ENCODE measurements around the gene CPA1. TPM values are rescaled to one million over a fixed set of nuclear protein-coding genes. Genes with fewer than 3 reads are reported as not detected.

CPA1 gene
- polyA plus RNA-seq, 1 donor (not counting 4 experiments of a cell fraction or from before 2014, with no cell fraction given), result not detected

DNA sequence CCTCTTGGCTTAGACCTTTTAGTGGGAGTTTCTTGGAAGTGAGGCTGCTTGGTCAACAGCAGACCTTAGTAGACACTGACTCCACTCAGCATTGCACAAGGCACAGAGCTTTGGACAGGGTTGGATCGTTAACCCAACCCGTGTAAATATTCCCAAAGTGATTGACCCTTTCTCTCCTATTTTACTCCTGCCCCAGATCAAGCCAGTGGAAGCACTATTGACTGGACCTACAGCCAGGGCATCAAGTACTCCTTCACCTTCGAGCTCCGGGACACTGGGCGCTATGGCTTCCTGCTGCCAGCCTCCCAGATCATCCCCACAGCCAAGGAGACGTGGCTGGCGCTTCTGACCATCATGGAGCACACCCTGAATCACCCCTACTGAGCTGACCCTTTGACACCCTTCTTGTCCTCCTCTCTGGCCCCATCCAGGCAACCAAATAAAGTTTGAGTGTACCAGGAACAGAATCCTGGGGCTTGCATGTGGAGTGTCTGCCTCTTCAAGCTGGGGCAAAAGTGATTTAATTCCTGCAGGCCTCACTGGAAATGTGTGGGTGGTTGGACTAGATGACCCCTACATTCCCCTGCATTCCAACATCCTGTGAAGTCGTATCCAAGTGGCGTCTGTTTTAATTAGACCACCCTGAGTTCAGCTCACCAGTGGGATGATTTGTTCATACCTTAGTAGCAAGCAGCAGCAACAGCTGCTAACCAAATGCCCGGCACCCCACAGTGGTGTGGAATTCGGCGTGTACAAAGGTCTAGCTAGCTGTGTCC is 7.5 kb downstream of the CPA1 start:
- H3K27ac ChIP-seq (ENCODE audit: control insufficient read depth, insufficient read depth, low read length), result no peak overlapping the region
- no peak overlapping the region for H3K4me2 ChIP-seq (ENCODE audit: control insufficient read depth, extremely low read depth, insufficient read depth, low read depth, low read length)
- no peaks in the 10 kb centered on the region for H4K20me1 ChIP-seq (ENCODE audit: control insufficient read depth, extremely low read depth, insufficient read depth, low read length)
- H3K27me3 ChIP-seq (ENCODE audit: control insufficient read depth, extremely low read depth, insufficient read depth, low read length), result no peaks in the 10 kb centered on the region
- dilution Hi-C loops (cut with MboI; ENCODE audit: extremely low pct_ligation_motif_present, low sequenced_read_pairs), result no loop called here
- H3K36me3 ChIP-seq (ENCODE audit: control insufficient read depth in 2 of 2, extremely low read depth in 1 of 2, insufficient read depth in 2 of 2, low read length in 2 of 2), result no peaks in the 10 kb centered on the region
- TF ChIP-seq EZH2 (IDR thresholded peaks at IDR 0.05; ENCODE audit: low read length), result no peak
- TF ChIP-seq, protein P1, sequence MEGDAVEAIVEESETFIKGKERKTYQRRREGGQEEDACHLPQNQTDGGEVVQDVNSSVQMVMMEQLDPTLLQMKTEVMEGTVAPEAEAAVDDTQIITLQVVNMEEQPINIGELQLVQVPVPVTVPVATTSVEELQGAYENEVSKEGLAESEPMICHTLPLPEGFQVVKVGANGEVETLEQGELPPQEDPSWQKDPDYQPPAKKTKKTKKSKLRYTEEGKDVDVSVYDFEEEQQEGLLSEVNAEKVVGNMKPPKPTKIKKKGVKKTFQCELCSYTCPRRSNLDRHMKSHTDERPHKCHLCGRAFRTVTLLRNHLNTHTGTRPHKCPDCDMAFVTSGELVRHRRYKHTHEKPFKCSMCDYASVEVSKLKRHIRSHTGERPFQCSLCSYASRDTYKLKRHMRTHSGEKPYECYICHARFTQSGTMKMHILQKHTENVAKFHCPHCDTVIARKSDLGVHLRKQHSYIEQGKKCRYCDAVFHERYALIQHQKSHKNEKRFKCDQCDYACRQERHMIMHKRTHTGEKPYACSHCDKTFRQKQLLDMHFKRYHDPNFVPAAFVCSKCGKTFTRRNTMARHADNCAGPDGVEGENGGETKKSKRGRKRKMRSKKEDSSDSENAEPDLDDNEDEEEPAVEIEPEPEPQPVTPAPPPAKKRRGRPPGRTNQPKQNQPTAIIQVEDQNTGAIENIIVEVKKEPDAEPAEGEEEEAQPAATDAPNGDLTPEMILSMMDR (optimal IDR thresholded peaks at IDR 0.05 in 1 of 3, IDR thresholded peaks at IDR 0.05 in 1 of 3, conservative IDR thresholded peaks at IDR 0.05 in 1 of 3; ENCODE audit: extremely low read depth in 1 of 3, insufficient read depth in 2 of 3, low read length in 3 of 3), result no peak
- no peaks in the 10 kb centered on the region for H3K9me1 ChIP-seq (ENCODE audit: control insufficient read depth, extremely low read depth, insufficient read depth, low read length)
- no peak for DNase-seq (ENCODE audit: low read depth, low spot score)
- no peak for FAIRE-seq
- H3K4me3 ChIP-seq (ENCODE audit: control insufficient read depth in 2 of 3, extremely low read depth in 1 of 3, insufficient read depth in 2 of 3, low read depth in 1 of 3, low read length in 3 of 3), result no peak overlapping the region
- H3K9me3 ChIP-seq (ENCODE audit: control insufficient read depth, low read depth, low read length), result no peaks in the 10 kb centered on the region
- no peaks in the 10 kb centered on the region for H3K79me2 ChIP-seq (ENCODE audit: control insufficient read depth, insufficient read depth, low read length)
- H3K4me1 ChIP-seq (ENCODE audit: control insufficient read depth, extremely low read depth, insufficient read depth, low read length), result no peaks in the 10 kb centered on the region
- H3K9ac ChIP-seq (ENCODE audit: control insufficient read depth, extremely low read depth, insufficient read depth, low read length), result no peak overlapping the region
- no peak overlapping the region for H2AFZ ChIP-seq (ENCODE audit: control insufficient read depth, low read length)

DNA sequence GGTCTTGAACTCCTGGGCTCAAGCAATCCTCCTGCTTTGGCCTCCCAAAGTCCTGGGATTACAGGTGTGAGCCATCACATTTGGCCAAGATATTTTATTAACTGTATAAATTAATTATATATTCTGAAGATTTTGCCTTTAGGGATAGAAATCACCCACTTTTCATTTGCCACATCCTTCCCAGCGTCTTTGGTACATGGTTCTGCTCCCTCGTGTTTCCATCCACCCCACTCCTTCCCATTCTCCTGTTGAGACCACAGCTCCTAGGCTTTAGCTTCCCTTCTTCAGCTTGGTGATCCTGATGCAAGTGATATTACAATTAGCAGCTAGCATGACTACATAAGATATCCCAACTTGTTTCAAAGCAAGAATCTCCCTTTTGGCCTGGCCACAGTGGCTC is 8.4 kb downstream of the CPA1 start:
- dilution Hi-C loops (cut with MboI; ENCODE audit: extremely low pct_ligation_motif_present, low sequenced_read_pairs), result no loop called here
- FAIRE-seq, result no peak

More for the DNA sequence above, 8.4 kb downstream of the CPA1 start:
- no peak overlapping the region for H3K9ac ChIP-seq (ENCODE audit: control insufficient read depth, extremely low read depth, insufficient read depth, low read length)
- no peak overlapping the region for H3K4me2 ChIP-seq (ENCODE audit: control insufficient read depth, extremely low read depth, insufficient read depth, low read depth, low read length)
- H2AFZ ChIP-seq (ENCODE audit: control insufficient read depth, low read length), result no peak overlapping the region
- no peaks in the 10 kb centered on the region for H3K9me3 ChIP-seq (ENCODE audit: control insufficient read depth, low read depth, low read length)
- H3K79me2 ChIP-seq (ENCODE audit: control insufficient read depth, insufficient read depth, low read length), result no peaks in the 10 kb centered on the region
- no peak overlapping the region for H3K4me3 ChIP-seq (ENCODE audit: control insufficient read depth in 2 of 3, extremely low read depth in 1 of 3, insufficient read depth in 2 of 3, low read depth in 1 of 3, low read length in 3 of 3)
- H3K27me3 ChIP-seq (ENCODE audit: control insufficient read depth, extremely low read depth, insufficient read depth, low read length), result no peaks in the 10 kb centered on the region
- H3K36me3 ChIP-seq (ENCODE audit: control insufficient read depth in 2 of 2, extremely low read depth in 1 of 2, insufficient read depth in 2 of 2, low read length in 2 of 2), result no peaks in the 10 kb centered on the region
- H3K9me1 ChIP-seq (ENCODE audit: control insufficient read depth, extremely low read depth, insufficient read depth, low read length), result no peaks in the 10 kb centered on the region
- TF ChIP-seq EZH2 (IDR thresholded peaks at IDR 0.05; ENCODE audit: low read length), result no peak
- TF ChIP-seq, protein P1 (optimal IDR thresholded peaks at IDR 0.05 in 1 of 3, IDR thresholded peaks at IDR 0.05 in 1 of 3, conservative IDR thresholded peaks at IDR 0.05 in 1 of 3; ENCODE audit: extremely low read depth in 1 of 3, insufficient read depth in 2 of 3, low read length in 3 of 3), result no peak
- H3K4me1 ChIP-seq (ENCODE audit: control insufficient read depth, extremely low read depth, insufficient read depth, low read length), result no peaks in the 10 kb centered on the region
- H4K20me1 ChIP-seq (ENCODE audit: control insufficient read depth, extremely low read depth, insufficient read depth, low read length), result no peaks in the 10 kb centered on the region
- DNase-seq (ENCODE audit: low read depth, low spot score), result no peak
- no peak overlapping the region for H3K27ac ChIP-seq (ENCODE audit: control insufficient read depth, insufficient read depth, low read length)
